Endothelial cell of umbilical vein (primary cell): ENCODE results near the gene TMEM121. TPM values are rescaled to one million over a fixed set of nuclear protein-coding genes. Genes with fewer than 3 reads are reported as not detected.
A peak's percentile ranks its signal among the peaks of the same experiment; 100 is the strongest.

Experiments used
- BruUV-seq: library from RNA; stranded (reverse); fragments of 400-500 nt; replicated peaks from 2 replicates; lab custom pipeline; 2021; lab: Mats Ljungman, UMichigan
- CTCF ChIA-PET: fragments of 300-600, 350-600 bp; sonication (Branson Sonifier 250); formaldehyde crosslinking; loops from one replicate; lab custom pipeline; 2021; ENCODE audit warnings: antibody characterized with exemption, inconsistent platforms; lab: Charles Lee
- POLR2A ChIA-PET: fragments of 300-600, 350-600 bp; sonication (Branson Sonifier 250); formaldehyde crosslinking; loops from one replicate; lab custom pipeline; 2021; ENCODE audit warnings: antibody characterized with exemption, inconsistent platforms; lab: Charles Lee
- DNase-seq: peaks from one replicate; pipeline ENCODE4 v3.0.0-alpha.2; 2011; ENCODE audit warnings: low read depth, low spot score
- FAIRE-seq: peaks from 2 replicates; lab custom pipeline; 2011; peaks lifted over from hg19 to GRCh38; lab: Jason Lieb, UNC
- H2AFZ ChIP-seq: 2 replicates; pipeline ENCODE4 v1.6.0; 2012; ENCODE audit warnings: low read depth, low read length, control low read depth, inconsistent platforms
- H3K27ac ChIP-seq: 2 replicates; pipeline ENCODE4 v1.5.1; 2011; ENCODE audit warnings: low read depth, mild to moderate bottlenecking, control low read depth, low read length, moderate library complexity; ENCODE audit not compliant: insufficient read depth
- H3K27me3 ChIP-seq, 2 experiments: 2 replicates each; pipeline versions ENCODE4 v1.6.0 to v1.6.1; 2011; ENCODE audit warnings: low read length in 2 of 2, mixed read lengths in 1 of 2; ENCODE audit not compliant: control insufficient read depth in 2 of 2, insufficient read depth in 2 of 2
- H3K36me3 ChIP-seq, 2 experiments: 2 replicates in 1 of 2; 3 replicates in 1 of 2; pipeline ENCODE4 v1.5.1; 2011; ENCODE audit warnings: low read length in 2 of 2, mild to moderate bottlenecking in 1 of 2, moderate library complexity in 1 of 2; ENCODE audit not compliant: control insufficient read depth in 2 of 2, insufficient read depth in 2 of 2; ENCODE audit errors: extremely low read depth in 1 of 2
- H3K4me1 ChIP-seq: 3 replicates; pipeline ENCODE4 v1.5.1; 2011; ENCODE audit warnings: mild to moderate bottlenecking, low read length; ENCODE audit not compliant: control insufficient read depth, insufficient read depth; ENCODE audit errors: extremely low read depth
- H3K4me2 ChIP-seq: 2 replicates; pipeline ENCODE4 v1.6.1; 2011; ENCODE audit warnings: low read length, control low read depth, mixed read lengths; ENCODE audit not compliant: insufficient read depth
- H3K4me3 ChIP-seq, 3 experiments: fragments of 200-600 bp in 1 of 3; sonication (generic), shearing (Covaris generic) in 1 of 3; replicated peaks in 1 of 3; 2 replicates each; pipeline ENCODE4 v1.5.1; 2011 to 2016; ENCODE audit warnings: control low read depth in 3 of 3, low read length in 3 of 3, mild to moderate bottlenecking in 2 of 3, inconsistent platforms in 1 of 3, low read depth in 1 of 3, moderate library complexity in 1 of 3; ENCODE audit not compliant: insufficient read depth in 1 of 3
- H3K79me2 ChIP-seq: 2 replicates; pipeline ENCODE4 v1.6.0; 2012; ENCODE audit warnings: low read length, inconsistent platforms; ENCODE audit not compliant: control insufficient read depth, insufficient read depth
- H3K9ac ChIP-seq: replicated peaks from 2 replicates; pipeline ENCODE3; 2011; ENCODE audit warnings: low read length, control low read depth; ENCODE audit not compliant: insufficient read depth; ENCODE audit errors: extremely low read depth
- H3K9me1 ChIP-seq: replicated peaks from 3 replicates; pipeline ENCODE4 v1.6.0; 2011; ENCODE audit warnings: mild to moderate bottlenecking, low read length; ENCODE audit not compliant: control insufficient read depth, insufficient read depth; ENCODE audit errors: extremely low read depth
- H3K9me3 ChIP-seq: replicated peaks from 2 replicates; pipeline ENCODE4 v1.5.1; 2012; ENCODE audit warnings: low read length, inconsistent platforms; ENCODE audit not compliant: control insufficient read depth, insufficient read depth
- H4K20me1 ChIP-seq: replicated peaks from 2 replicates; pipeline ENCODE3; 2011; ENCODE audit warnings: mild to moderate bottlenecking, low read length; ENCODE audit not compliant: control insufficient read depth, insufficient read depth; ENCODE audit errors: extremely low read depth
- MYC ChIP-seq: IDR thresholded peaks from one replicate; pipeline ENCODE4 v1.6.1; 2011; ENCODE audit warnings: mild to moderate bottlenecking, low read depth, low read length
- POLR2AphosphoS5 ChIP-seq: IDR thresholded peaks from 2 replicates; pipeline ENCODE4 v1.6.1; 2012; ENCODE audit warnings: low read depth, mild to moderate bottlenecking, control low read depth, low read length, moderate library complexity; ENCODE audit not compliant: insufficient read depth
- dilution Hi-C: fragments of 300-500 bp; cut with MboI; formaldehyde crosslinking; loops from one replicate; pipeline ENCODE4 v1.15.0; 2019; ENCODE audit warnings: low sequenced_read_pairs; ENCODE audit not compliant: extremely low pct_ligation_motif_present
- intact Hi-C: fragments of 100-400 bp; cut with micrococcal nuclease; formaldehyde crosslinking; loops from one replicate; pipeline ENCODE4 v1.10.0; 2022
- polyA plus RNA-seq, 4 experiments: library from polyadenylated mRNA; depleted of rRNA in 3 of 4; stranded (reverse) in 3 of 4; unstranded in 1 of 4; fragments of >200 nt; gene quantifications; 2 replicates each; pipeline versions ENCODE4 v1.2.1 to v1.2.3, GENCODE V29; 2011 to 2012; ENCODE audit warnings: missing spikeins in 1 of 4
- total RNA-seq: library from RNA; stranded (reverse); gene quantifications from 2 replicates; pipeline ENCODE4 v1.2.3, GENCODE V29; 2021
- TF ChIP-seq, protein P1 (sequence below), 2 donors: IDR thresholded peaks; 1 replicate in 1 of 2; 2 replicates in 1 of 2; pipeline ENCODE4 v1.5.1; 2011; ENCODE audit warnings: low read length in 2 of 2, mild to moderate bottlenecking in 2 of 2, moderate library complexity in 2 of 2, control low read depth in 1 of 2, inconsistent platforms in 1 of 2, low read depth in 1 of 2; ENCODE audit not compliant: insufficient read depth in 1 of 2; ENCODE audit errors: extremely low read depth in 1 of 2
- TF ChIP-seq, protein P2 (sequence below): IDR thresholded peaks from 2 replicates; pipeline ENCODE4 v1.6.1; 2011; ENCODE audit not compliant: insufficient read depth, insufficient read length

The TMEM121 gene
- total and polyA plus RNA-seq, 2 donors (not counting 3 experiments of a cell fraction or from before 2014, with no cell fraction given) = 4.8 to 7.7 TPM

DNA sequence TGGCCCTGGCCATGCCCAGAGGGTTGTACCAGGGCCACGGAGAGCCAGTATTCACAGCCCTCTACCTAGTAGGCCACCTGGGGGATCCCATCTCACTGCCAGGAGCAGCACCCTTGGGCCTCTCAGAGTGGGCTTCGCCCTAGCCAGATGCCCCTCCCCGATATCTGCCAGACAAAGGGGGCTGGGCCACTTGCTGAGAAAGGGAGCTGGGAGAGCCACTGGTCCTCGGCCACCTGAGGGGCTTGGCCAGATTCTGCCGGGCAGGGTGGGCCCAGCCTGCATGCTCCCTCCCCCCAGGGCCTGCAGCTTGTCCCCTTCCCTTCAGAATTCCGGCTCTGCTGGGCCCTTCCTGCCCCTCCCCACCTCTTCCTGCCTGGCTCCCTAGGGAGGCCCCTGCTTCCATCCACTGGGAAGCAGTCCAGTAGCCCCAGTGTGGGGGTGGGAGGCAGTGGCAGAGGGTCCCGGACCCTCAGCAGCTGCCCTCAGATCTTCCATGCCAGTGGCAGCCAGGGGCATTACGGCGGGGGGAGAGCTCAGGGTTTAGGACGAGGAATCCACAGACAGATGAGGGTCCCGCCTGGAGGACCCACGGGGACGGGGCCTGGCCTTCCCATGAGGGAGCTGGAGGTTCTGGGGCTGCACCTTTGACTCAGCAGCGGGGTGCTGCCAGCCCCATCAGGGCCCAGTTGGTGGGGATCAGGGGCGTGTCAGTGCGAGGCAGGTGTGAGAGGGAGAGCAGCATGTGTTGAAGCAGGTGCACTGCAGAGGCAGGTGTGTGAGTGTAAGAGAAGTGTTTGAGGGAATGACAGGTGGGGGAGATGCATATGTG is 49.3 kb upstream of the TMEM121 start:
- dilution Hi-C loops (no loop called here), intact Hi-C loops (no loop called here)
- Histone ChIP-seq H3K4me2 (peak overlapping the region; percentile 58), H4K20me1 (no peaks in the 10 kb centered on the region), H3K27me3 (no peaks in the 10 kb centered on the region), H3K4me1 (peaks cover 26% of the 10 kb centered on the region), H3K9ac (peak overlapping the region; percentile 97), H3K4me3 (peak overlapping the region; percentile 3 to 93 (median 53)), H3K36me3 (peaks cover 3 to 5% of the 10 kb centered on the region in 2 experiments), H3K9me1 (no peaks in the 10 kb centered on the region), H3K27ac (peak overlapping the region; percentile 76), H2AFZ (no peak overlapping the region), H3K79me2 (peaks cover 10% of the 10 kb centered on the region), H3K9me3 (no peaks in the 10 kb centered on the region)
- TF ChIP-seq POLR2AphosphoS5 (peak; percentile 6), MYC (no peak)
- FAIRE-seq (peak; percentile 88), DNase-seq (peak; percentile 35)
- ChIA-PET POLR2A (interaction anchor here (1.0 to 2.0 kb wide), 2 partner anchors 13 to 47 kb away, joined by 3 to 9 read pairs; no protein-coding TSS in a partner anchor), CTCF (interaction anchor here (1.2 to 2.7 kb wide), 5 partner anchors 9 to 106 kb away, joined by 3 to 27 read pairs (median 11); partner anchors contain the start of gene CRIP1)
- BruUV-seq = no TSS peak

DNA sequence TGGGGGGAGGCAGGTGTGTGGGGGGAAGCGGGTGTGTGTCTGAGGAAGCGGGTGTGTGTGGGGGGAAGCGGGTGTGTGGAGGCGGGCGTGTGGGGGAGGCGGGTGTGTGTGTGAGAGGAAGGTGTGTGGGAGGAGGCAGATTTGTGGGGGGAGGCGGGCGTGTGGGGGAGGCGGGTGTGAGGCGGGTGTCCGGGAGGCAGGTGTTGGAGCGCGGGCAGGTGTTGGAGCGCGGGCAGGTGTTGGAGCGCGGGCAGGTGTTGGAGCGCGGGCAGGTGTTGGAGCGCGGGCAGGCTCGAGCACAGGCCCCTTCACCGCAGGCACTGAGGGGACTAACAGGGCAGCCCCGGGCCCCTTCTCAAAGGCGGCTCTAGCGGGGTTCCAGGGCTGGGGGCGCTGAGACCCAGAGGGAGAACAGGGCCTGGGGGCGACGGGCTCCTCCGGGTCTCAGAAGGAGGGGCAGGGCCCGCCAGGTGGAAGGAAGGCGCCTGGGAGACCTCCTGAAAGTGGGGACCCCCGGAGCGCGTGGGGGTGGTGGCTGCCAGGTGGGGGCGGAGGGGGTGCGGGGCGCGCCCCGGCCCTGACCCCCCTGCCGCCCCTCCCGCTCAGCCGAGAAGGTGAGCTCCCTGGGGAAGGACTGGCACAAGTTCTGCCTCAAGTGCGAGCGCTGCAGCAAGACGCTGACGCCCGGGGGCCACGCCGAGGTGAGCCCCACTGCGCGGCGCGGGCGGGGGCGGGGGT is 48.6 kb upstream of the TMEM121 start:
- peak; percentile 40 for FAIRE-seq

More for the DNA sequence above, 48.6 kb upstream of the TMEM121 start:
- Histone ChIP-seq H3K9me1 (no peaks in the 10 kb centered on the region), H3K4me3 (peak overlapping the region in 2 of 3 experiments; percentile 53 to 93), H2AFZ (no peak overlapping the region), H3K9ac (peak overlapping the region; percentile 97), H3K4me2 (peak overlapping the region; percentile 58), H3K27me3 (no peaks in the 10 kb centered on the region), H3K9me3 (no peaks in the 10 kb centered on the region), H3K36me3 (peaks cover 3 to 5% of the 10 kb centered on the region in 2 experiments), H3K27ac (no peak overlapping the region), H3K4me1 (peaks cover 33% of the 10 kb centered on the region), H4K20me1 (no peaks in the 10 kb centered on the region), H3K79me2 (peaks cover 10% of the 10 kb centered on the region)
- dilution Hi-C loops = no loop called here
- POLR2A ChIA-PET = interaction anchor here (2.0 kb wide), 1 partner anchor 12 kb away, joined by 9 read pairs; no protein-coding TSS in a partner anchor
- intact Hi-C loops = no loop called here
- BruUV-seq = no TSS peak
- TF ChIP-seq, protein P1, sequence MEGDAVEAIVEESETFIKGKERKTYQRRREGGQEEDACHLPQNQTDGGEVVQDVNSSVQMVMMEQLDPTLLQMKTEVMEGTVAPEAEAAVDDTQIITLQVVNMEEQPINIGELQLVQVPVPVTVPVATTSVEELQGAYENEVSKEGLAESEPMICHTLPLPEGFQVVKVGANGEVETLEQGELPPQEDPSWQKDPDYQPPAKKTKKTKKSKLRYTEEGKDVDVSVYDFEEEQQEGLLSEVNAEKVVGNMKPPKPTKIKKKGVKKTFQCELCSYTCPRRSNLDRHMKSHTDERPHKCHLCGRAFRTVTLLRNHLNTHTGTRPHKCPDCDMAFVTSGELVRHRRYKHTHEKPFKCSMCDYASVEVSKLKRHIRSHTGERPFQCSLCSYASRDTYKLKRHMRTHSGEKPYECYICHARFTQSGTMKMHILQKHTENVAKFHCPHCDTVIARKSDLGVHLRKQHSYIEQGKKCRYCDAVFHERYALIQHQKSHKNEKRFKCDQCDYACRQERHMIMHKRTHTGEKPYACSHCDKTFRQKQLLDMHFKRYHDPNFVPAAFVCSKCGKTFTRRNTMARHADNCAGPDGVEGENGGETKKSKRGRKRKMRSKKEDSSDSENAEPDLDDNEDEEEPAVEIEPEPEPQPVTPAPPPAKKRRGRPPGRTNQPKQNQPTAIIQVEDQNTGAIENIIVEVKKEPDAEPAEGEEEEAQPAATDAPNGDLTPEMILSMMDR (IDR thresholded peaks at IDR 0.05; ENCODE audit: extremely low read depth in 1 of 2, insufficient read depth in 1 of 2, low read depth in 1 of 2, low read length in 2 of 2) = no peak
- no peak for TF ChIP-seq POLR2AphosphoS5
- TF ChIP-seq, protein P2, sequence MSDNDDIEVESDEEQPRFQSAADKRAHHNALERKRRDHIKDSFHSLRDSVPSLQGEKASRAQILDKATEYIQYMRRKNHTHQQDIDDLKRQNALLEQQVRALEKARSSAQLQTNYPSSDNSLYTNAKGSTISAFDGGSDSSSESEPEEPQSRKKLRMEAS = no peak
- CTCF ChIA-PET = interaction anchor here (1.2 to 2.7 kb wide), 5 partner anchors 8 to 107 kb away, joined by 3 to 27 read pairs (median 11); partner anchors contain the start of gene CRIP1
- no peak for DNase-seq
